ENCODE measurements around the gene BTG2. TPM values are rescaled to one million over a fixed set of nuclear protein-coding genes. Genes with fewer than 3 reads are reported as not detected.

The BTG2 gene
- total RNA-seq, 1 experiment from 2014 or later = 24.2 TPM

DNA sequence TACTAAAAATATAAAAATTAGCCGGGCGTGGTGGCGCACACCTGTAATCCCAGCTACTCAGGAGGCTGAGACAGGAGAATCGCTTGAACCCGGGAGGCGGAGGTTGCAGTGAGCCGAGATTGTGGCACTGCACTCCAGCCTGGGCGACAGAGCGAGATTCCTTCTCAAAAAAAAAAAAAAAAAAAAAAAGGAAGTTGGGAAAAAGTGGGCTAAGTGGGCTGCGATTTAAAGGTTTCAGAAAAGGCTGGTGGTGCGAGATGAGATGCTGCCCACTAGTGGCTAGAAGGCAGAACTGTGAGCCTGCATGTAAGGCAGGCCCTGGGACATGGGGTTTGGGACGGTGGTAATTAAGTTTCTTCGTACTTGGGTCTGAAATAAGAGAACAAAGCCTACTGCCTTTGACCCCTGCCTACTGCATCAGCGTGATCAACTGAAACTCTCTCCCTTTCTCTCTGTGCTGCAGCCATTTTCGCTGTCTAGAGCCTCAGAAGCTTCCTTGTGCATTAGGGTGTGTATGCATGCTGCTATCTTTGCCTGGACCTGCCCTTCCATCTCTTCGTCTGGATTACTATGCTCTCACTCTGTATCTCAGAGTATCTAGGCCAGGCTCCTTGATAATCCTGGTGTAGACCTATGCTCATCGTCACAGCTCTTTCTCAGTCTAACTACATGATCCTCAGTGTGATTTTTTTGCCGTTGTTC, 33.2 kb downstream of the BTG2 start:
- no peaks in the 10 kb centered on the region for H3K9me2 ChIP-seq (ENCODE audit: insufficient read depth)
- H3K9ac ChIP-seq (ENCODE audit: low read length) = no peak overlapping the region
- peaks cover 15% of the 10 kb centered on the region; the same call in 1 of the 2 replicates for H3K27me3 ChIP-seq (ENCODE audit: insufficient read depth, low read length)
- H3K27ac ChIP-seq (ENCODE audit: low read depth, low read length) = no peak overlapping the region
- ChIA-PET CTCF (interaction anchor here (0.7 to 6.0 kb wide), 7 partner anchors 8 to 363 kb away, joined by 3 to 45 read pairs (median 4); no protein-coding TSS in a partner anchor), POLR2A (interaction anchor here (0.6 kb wide), 1 partner anchor 99 kb away, joined by 4 read pairs; no protein-coding TSS in a partner anchor), RAD21 (ENCODE audit: low non-redundant PET in 1 of 2, low total read pairs in 2 of 2, uncharacterized antibody in 2 of 2, unreplicated experiment in 2 of 2) (interaction anchor here (0.9 to 1.4 kb wide), 2 partner anchors 66 to 150 kb away, joined by 3 to 5 read pairs; no protein-coding TSS in a partner anchor)
- H4K20me1 ChIP-seq (ENCODE audit: insufficient read depth) = no peaks in the 10 kb centered on the region
- H3K9me3 ChIP-seq (ENCODE audit: control insufficient read depth in 1 of 2, insufficient read depth in 1 of 2, low read depth in 1 of 2, low read length in 2 of 2) = no peaks in the 10 kb centered on the region
- intact Hi-C loops (cut with micrococcal nuclease) = loop anchor here (1.0 kb wide), 1 partner anchor 65 kb away; no protein-coding TSS in a partner anchor
- no peaks in the 10 kb centered on the region for H3K79me2 ChIP-seq (ENCODE audit: insufficient read depth, low read length)
- H2AFZ ChIP-seq (ENCODE audit: low read depth, low read length, poor library complexity, severe bottlenecking) = peak overlapping the region; percentile 47
- no peak overlapping the region for H3K4me2 ChIP-seq (ENCODE audit: low read length)
- H3K4me3 ChIP-seq (replicated peaks in 1 of 2; ENCODE audit: low read depth in 1 of 2, low read length in 2 of 2) = no peak overlapping the region
- TF ChIP-seq ZBTB33 (IDR thresholded peaks at IDR 0.05; ENCODE audit: extremely low read depth, insufficient replicate concordance, low read length) (no peak), CTCF (IDR thresholded peaks at IDR 0.05 in 2 of 3, conservative IDR thresholded peaks at IDR 0.05 in 1 of 3; ENCODE audit: borderline replicate concordance in 1 of 3, insufficient read depth in 1 of 3, low read depth in 2 of 3, low read length in 2 of 3) (peak; percentile 73 to 96 (median 92)), MAX (IDR thresholded peaks at IDR 0.05) (no peak), SP1 (IDR thresholded peaks at IDR 0.05; ENCODE audit: low read depth) (no peak), SRF (IDR thresholded peaks at IDR 0.05; ENCODE audit: low read depth) (no peak), TCF7L2 (IDR thresholded peaks at IDR 0.05; ENCODE audit: borderline replicate concordance, extremely low read depth, insufficient read depth, insufficient read length) (no peak), RAD21 (IDR thresholded peaks at IDR 0.05; ENCODE audit: low read depth) (peak; percentile 92), YY1 (IDR thresholded peaks at IDR 0.05; ENCODE audit: extremely low read depth, insufficient replicate concordance, low read depth, low read length) (no peak)
- TF ChIP-seq, protein P1, sequence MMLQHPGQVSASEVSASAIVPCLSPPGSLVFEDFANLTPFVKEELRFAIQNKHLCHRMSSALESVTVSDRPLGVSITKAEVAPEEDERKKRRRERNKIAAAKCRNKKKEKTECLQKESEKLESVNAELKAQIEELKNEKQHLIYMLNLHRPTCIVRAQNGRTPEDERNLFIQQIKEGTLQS (IDR thresholded peaks at IDR 0.05) = no peak
- H3K4me1 ChIP-seq (ENCODE audit: control insufficient read depth in 1 of 2, insufficient read depth in 2 of 2, low read length in 2 of 2) = peaks cover 0 to 6% of the 10 kb centered on the region in 2 experiments; a peak in 2 of 4 replicates
- BruUV-seq (replicated peaks) = no TSS peak
- peak; percentile 53 for DNase-seq (ENCODE audit: low read depth, low spot score)
- ATAC-seq = peak; percentile 65
- H3K36me3 ChIP-seq (ENCODE audit: control insufficient read depth in 1 of 2, insufficient read depth in 2 of 2, low read length in 2 of 2) = no peaks in the 10 kb centered on the region
